ENCODE data around the gene FRRS1.

The FRRS1 gene

GRCh38 chr1:99674115-99675064 lies 92.0 kb downstream of the FRRS1 start:
- DNase-seq: no peak

- no peak for DNase-seq
Measured at GRCh38 chr1:99673315-99673714, 93.1 kb downstream of the FRRS1 start.

- DNase-seq: no peak
Measured at GRCh38 chr1:99672530-99673213, 93.8 kb downstream of the FRRS1 start.

- no peak for DNase-seq
Measured at GRCh38 chr1:99672038-99672437, 94.4 kb downstream of the FRRS1 start.

- no peak for DNase-seq
Measured at GRCh38 chr1:99670583-99670982, 95.9 kb downstream of the FRRS1 start.

- DNase-seq: no peak
Measured at GRCh38 chr1:99669821-99670220, 96.6 kb downstream of the FRRS1 start.

- DNase-seq: no peak
Measured at GRCh38 chr1:99669376-99669775, 97.1 kb downstream of the FRRS1 start.

GRCh38 chr1:99665212-99665611 lies 101.2 kb downstream of the FRRS1 start:
- no peak for DNase-seq

- DNase-seq: no peak
Measured at GRCh38 chr1:99663501-99663900, 102.9 kb downstream of the FRRS1 start.

- no peak for DNase-seq
Measured at GRCh38 chr1:99662539-99663080, 103.8 kb downstream of the FRRS1 start.

GRCh38 chr1:99661780-99662179 lies 104.7 kb downstream of the FRRS1 start:
- no peak for DNase-seq

GRCh38 chr1:99660496-99660895 lies 105.9 kb downstream of the FRRS1 start:
- DNase-seq: no peak

- no peak for DNase-seq
Measured at GRCh38 chr1:99659755-99660210, 106.7 kb downstream of the FRRS1 start.

Measured in CD4-positive, alpha-beta T cell treated with Interleukin-1 beta for 1 hour (primary cell).